GM10266 (cell line): ENCODE results near the gene MYH11.

Experiments
- DNase-seq: peaks from one replicate; pipeline ENCODE4 v3.0.0; 2012; ENCODE audit errors: extremely low spot score
- TF ChIP-seq, protein P1 (sequence below): IDR thresholded peaks from 2 replicates; pipeline ENCODE4 v1.5.1; 2012; ENCODE audit warnings: mild to moderate bottlenecking, low read depth; ENCODE audit not compliant: control insufficient read depth, insufficient read depth; ENCODE audit errors: missing control alignments

The MYH11 gene

GRCh38 chr16:15861996-15862395, 5.2 kb upstream of the MYH11 start:
- no peak for DNase-seq
- TF ChIP-seq, protein P1, sequence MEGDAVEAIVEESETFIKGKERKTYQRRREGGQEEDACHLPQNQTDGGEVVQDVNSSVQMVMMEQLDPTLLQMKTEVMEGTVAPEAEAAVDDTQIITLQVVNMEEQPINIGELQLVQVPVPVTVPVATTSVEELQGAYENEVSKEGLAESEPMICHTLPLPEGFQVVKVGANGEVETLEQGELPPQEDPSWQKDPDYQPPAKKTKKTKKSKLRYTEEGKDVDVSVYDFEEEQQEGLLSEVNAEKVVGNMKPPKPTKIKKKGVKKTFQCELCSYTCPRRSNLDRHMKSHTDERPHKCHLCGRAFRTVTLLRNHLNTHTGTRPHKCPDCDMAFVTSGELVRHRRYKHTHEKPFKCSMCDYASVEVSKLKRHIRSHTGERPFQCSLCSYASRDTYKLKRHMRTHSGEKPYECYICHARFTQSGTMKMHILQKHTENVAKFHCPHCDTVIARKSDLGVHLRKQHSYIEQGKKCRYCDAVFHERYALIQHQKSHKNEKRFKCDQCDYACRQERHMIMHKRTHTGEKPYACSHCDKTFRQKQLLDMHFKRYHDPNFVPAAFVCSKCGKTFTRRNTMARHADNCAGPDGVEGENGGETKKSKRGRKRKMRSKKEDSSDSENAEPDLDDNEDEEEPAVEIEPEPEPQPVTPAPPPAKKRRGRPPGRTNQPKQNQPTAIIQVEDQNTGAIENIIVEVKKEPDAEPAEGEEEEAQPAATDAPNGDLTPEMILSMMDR: no peak

- TF ChIP-seq, protein P1: no peak
- no peak for DNase-seq
Observed at GRCh38 chr16:15858921-15859668, 2.3 kb upstream of the MYH11 start.

GRCh38 chr16:15857724-15858560, 1.1 kb upstream of the MYH11 start:
- TF ChIP-seq, protein P1: no peak
- peak; percentile 51 for DNase-seq

DNA sequence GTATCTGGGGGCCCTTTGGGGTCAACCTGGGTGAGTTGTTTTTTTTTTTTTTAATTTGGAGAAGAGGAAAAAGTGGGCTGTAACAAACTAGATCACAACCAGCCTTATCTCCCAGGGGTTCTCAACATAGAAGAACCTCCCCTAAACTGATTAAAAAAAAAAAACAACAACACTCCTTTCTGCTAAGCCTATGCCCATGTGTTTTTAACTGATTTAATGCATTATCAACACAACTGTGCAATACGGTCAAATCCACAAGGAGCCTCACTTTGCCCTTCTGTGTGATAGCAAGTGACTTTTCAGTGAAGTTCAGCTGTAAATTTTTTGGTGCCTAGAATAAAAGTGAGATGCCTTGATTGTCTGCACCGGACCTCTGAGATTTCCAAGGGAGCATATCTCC, 646 bp downstream of the MYH11 start:
- TF ChIP-seq, protein P1: no peak
- DNase-seq: no peak

- peak; percentile 78 for DNase-seq
- TF ChIP-seq, protein P1: no peak
Observed at GRCh38 chr16:15855704-15856003, 1.2 kb downstream of the MYH11 start.

- TF ChIP-seq, protein P1: no peak
- DNase-seq: no peak
Observed at GRCh38 chr16:15854906-15855703, 1.7 kb downstream of the MYH11 start.
